Stimulated activated CD4-positive, alpha-beta T cell treated with anti-CD3 and anti-CD28 coated beads, TNF-alpha, amount 100 ng/mL, for 4 hours (primary cell): ENCODE data around the gene PFKL.
A peak's percentile ranks its signal among the peaks of the same experiment; 100 is the strongest.
"Not testable (repeated sequence)": the region's sequence is repeated elsewhere in the genome, so short reads cannot be mapped to it uniquely, and the experiment has no call there.

Source experiments
- DNase-seq, 3 experiments: peaks; one replicate each; pipeline ENCODE4 v3.0.0-alpha.2; 2020; ENCODE audit warnings: low read depth in 3 of 3

Gene PFKL

GRCh38 chr21:44294391-44295162, 5.3 kb upstream of the PFKL start:
- DNase-seq, result no peak

DNA sequence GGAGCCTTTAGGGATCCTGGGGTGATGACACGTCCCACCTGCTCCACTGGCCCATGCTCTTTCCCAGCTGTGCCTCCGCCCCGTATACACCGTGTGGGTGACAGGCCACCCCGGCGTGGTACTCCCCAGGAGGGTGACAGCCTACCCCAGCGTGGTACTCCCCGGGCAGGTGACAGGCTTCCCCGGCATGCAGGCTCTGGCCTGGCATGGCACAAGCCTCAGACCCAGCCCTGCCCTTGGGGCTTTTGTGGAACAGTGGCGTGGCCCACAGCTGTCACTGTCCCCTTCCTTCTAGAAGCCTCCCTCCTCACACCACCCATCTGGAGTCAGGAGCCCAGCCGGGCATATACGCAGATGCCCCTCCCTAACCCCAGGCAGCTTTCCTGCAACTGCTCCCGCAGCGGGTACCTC, 4.7 kb upstream of the PFKL start:
- no peak for DNase-seq

GRCh38 chr21:44295646-44296045, 4.2 kb upstream of the PFKL start:
- DNase-seq, result no peak

GRCh38 chr21:44296103-44296519, 3.7 kb upstream of the PFKL start:
- no peak for DNase-seq

DNA sequence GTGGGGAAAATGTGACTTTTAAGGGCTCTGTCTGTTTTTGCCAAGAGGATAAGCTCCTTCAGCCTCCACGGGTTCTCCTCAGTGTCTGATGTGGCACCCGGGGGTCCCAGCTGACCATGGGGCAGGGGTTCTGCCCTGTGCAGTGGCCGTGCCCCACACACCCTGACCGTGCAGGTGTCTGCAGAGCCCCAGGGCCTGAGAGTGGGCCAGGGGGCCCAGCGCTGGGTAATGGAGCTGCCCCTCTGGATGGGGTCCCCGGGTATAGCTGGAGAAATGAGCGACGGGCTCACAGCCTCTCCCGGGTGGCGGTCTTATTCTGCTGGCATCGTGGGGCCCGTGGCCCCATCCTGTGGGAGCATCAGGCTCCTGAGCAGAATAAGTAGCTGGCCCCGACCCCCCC, 2.9 kb upstream of the PFKL start:
- DNase-seq, result no peak

DNA sequence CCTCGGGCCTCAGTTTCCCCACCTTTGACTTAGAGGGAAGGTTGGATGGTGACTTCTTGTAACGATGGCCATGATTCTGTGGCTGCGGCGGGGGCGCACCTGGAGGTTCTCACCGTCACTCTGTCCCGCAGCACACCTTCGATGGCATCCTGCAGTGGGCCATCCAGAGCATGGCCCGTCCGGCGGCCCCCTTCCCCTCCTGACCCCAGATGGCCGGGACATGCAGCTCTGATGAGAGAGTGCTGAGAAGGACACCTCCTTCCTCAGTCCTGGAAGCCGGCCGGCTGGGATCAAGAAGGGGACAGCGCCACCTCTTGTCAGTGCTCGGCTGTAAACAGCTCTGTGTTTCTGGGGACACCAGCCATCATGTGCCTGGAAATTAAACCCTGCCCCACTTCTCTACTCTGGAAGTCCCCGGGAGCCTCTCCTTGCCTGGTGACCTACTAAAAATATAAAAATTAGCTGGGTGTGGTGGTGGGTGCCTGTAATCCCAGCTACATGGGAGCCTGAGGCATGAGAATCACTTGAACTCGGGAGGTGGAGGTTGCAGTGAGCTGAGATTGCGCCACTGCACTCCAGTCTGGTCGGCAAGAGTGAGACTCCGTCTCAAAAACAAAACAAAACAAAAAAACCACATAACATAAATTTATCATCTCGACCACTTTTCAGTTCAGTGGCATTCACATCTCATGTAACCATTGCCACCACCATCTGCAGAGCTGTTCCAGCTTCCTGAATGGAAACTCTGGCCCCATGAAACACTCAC, 2.1 kb upstream of the PFKL start:
- DNase-seq, result peak; percentile 46 to 60 (median 51)

GRCh38 chr21:44298301-44298700, 1.6 kb upstream of the PFKL start:
- no peak for DNase-seq

- no peak for DNase-seq
Measured at GRCh38 chr21:44299085-44299457, 782 bp upstream of the PFKL start.

GRCh38 chr21:44300262-44300959, 558 bp downstream of the PFKL start:
- DNase-seq, result peak; percentile 27 to 55 (median 34)

- no peak for DNase-seq
Measured at GRCh38 chr21:44301141-44301540, 1.3 kb downstream of the PFKL start.

GRCh38 chr21:44301961-44302406, 2.1 kb downstream of the PFKL start:
- no peak for DNase-seq

GRCh38 chr21:44302573-44303401, 2.9 kb downstream of the PFKL start:
- not testable (repeated sequence) for DNase-seq

DNA sequence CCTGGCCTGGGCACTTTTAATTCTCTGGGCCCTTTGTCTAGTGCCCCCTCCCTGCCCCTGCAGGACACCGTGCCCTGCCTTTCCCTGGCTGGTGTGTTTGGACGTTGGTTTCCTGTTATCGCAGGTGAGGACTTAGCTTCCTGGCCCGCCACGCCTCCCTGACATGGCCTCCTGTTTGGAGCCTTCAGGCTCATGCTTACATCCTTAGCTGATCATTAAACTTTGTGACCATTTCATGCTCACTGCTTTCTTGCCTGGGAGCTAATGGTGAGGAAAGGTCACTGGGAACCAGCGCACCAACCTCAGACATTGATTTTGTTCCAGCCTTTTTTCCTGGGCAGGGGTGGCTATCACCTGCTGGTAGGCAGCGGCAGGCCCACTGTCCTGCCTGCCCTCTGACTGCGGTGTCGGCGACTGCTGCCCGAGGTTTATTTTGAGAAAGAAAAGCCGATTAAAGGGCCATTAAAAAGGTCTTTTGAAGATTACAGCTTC, 3.7 kb downstream of the PFKL start:
- no peak for DNase-seq

DNA sequence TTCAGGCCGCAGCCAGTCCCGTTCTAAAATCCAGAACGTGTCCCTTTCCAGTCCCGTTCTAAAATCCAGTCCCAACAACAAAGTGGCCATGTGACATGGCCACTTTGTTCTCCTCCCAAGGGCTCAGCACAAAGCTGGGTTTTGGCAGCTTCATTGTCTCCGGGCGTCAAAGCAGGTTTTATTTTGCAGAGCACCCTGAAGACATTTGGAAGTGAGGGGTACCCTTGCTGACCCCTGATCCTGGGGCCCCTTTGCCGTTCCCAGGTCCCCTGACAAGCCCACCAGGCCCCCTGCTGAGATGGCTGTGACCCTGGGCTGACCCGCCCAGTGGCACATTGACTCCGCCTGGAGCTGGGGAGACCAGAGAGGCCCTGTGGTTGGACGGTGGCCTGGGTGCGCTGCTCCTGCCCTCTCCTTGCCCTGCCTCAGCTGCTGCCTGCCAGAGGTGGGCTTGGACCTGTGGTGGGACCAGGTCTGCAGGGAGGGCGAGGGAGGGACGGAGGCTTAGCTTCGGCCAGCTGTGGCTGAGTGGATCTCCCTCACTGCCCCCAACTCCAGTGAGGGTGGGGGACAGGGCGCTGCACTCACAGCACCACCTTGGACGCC, 4.3 kb downstream of the PFKL start:
- DNase-seq, result no peak

DNA sequence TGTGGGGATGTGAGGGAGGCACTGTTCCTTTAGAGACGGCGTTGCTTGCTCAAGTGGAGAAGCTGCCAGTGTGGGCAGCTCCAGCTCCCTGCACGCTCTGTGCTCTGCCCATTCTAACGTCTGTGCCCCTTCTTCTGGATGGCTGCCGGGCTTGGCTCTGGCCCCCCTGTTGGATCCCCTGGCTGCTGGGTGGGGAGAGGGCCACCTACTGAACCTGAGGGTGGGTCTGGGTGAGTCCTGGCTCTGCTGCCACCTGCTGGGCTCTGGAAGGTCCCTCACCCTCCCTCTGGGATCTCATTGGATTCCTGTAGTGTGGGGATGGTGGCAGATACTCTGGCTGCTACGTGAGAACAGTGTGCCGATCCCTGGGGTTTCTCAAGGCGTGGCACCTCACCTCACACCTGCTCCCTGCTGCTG, 5.0 kb downstream of the PFKL start:
- DNase-seq, result peak in 1 of 3 experiments; percentile 19

DNA sequence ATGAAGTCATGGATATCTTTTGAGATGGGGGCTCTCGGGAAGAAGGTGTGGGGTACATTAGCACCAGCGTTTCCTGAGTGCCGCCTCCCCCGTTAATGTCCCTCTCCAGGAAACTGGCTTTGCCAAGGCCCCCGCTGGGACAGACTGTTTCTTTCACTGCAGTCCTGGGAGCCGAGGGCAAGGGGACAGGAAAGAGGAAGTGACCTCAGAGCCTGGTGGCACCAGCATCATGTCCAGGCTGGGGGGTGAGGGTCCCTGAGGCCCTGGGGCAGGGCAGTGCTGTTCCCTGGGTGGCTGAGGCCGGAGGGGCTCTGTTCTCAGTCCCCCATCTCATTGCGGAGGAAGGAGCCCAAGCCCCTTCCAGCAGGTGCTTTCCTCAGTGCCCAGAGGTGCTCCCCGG, 5.8 kb downstream of the PFKL start:
- no peak for DNase-seq

DNA sequence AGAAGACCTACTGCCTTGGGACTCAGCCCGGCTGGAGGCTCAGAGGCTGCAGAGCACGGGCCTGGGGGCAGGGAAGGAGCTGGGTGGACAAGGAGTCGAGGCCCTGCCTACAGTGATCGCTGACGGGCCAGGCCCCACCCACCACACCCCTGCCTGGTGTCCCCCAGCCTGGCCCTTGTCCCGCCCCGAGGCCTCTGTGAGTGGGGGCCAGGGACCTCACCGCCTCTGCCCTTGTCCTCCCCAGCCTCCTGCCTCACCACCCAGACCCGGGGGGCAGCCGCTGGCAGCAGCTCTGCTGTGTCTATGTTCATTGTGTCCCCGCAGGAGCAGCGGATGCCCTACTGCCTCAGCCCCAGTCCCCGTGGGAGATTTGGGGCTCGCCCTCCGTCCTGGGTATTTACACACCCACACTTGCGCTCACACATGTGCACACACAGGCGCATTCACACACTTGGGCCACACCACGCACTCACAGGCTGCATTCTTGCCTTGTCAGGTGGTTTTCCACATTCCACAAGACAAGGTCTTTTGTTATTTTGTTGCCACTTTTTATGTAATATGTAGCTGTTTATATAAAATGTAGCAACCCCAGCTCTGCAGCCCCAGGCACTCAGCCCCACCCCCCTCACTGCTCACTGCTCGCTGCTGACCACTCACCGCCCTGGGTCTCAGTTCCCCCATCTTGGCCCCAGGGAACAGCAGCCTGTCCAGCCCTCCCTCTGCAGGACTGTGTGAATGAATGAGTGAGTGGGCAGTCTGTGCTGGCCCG, 7.3 kb downstream of the PFKL start:
- DNase-seq, result no peak

DNA sequence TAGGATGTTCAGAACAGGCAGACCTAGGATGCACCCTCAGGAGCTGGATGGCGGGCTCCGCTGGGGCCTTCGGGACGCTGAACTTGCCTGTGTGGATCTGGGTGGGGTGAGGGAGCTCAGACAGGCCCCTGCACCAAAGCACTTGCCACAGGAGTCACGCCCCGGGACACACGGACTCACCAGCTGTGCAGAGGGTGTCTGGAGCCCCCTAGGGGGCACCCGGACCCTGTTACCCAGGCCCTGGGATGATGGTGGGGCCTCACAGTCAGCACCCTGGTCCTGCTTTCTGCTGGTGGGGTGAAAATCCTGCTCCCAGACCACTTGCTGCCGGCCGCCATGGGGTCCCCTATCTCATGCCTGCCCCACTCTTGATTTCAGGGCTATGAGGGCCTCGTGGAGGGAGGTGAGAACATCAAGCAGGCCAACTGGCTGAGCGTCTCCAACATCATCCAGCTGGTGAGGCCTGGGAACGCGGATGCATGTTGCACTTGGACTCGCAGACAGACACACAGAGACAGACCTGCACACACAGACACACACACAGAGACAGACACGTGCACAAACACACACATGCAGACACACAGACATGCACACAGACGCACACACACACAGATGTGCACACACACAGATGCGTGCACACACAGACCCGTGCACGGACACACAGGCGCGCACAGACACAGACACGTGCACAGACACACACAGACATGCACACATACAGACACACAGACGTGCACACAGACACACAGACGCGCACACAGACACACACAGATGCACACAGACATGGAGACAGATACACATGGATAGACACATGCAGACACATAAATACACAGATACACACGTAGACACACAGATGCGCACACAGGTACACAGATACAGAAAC, 11.0 kb downstream of the PFKL start:
- DNase-seq, result no peak

DNA sequence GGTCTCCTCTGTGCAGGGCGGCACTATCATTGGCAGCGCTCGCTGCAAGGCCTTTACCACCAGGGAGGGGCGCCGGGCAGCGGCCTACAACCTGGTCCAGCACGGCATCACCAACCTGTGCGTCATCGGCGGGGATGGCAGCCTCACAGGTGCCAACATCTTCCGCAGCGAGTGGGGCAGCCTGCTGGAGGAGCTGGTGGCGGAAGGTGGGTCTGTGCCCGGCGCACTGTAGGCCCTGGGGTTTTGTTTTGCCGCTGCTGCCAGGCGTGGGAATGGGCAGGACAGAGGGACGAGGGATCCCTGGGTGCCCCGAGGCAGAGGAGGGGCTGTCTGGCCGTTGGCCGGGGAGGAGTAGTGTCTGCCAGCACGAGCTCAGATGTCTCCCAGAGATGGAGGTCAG, 12.2 kb downstream of the PFKL start:
- DNase-seq, result no peak
